T47D (cell line): ENCODE measurements around the gene PCDHGC5.
A peak's percentile ranks its signal among the peaks of the same experiment; 100 is the strongest.

Experiments
- DNase-seq, 2 experiments: peaks; one replicate each; pipeline versions ENCODE4 v3.0.0 to v3.0.0-alpha.2; 2011 to 2012; ENCODE audit warnings: low read depth in 1 of 2, low spot score in 1 of 2
- JUND ChIP-seq: IDR thresholded peaks from 2 replicates; pipeline ENCODE4 v1.6.1; 2012; ENCODE audit warnings: low read depth
- in situ Hi-C: cut with HindIII; loops from 2 replicates; pipeline ENCODE4 v1.10.0; 2016; ENCODE audit warnings: low sequenced_read_pairs, low pct_unique_long_range_greater_than_20kb

The PCDHGC5 gene

GRCh38 chr5:141488591-141489561 is at the start of gene PCDHGC5:
Gene PCDHGC5, plus strand, starts transcription at chr5:141489081. Its CDS starts 160 bp downstream, at chr5:141489241.
- no peak for TF ChIP-seq JUND
- DNase-seq = no peak
- in situ Hi-C loops = no loop called here

- DNase-seq = peak in 1 of 2 experiments; percentile 89
- in situ Hi-C loops = no loop called here
- no peak for TF ChIP-seq JUND
Observed at GRCh38 chr5:141439411-141440141, 49.3 kb upstream of the PCDHGC5 start.

- in situ Hi-C loops = no loop called here
- no peak for DNase-seq
- TF ChIP-seq JUND = no peak
Observed at GRCh38 chr5:141440341-141440740, 48.5 kb upstream of the PCDHGC5 start.

GRCh38 chr5:141441571-141442170 is 47.2 kb upstream of the PCDHGC5 start:
- in situ Hi-C loops = no loop called here
- TF ChIP-seq JUND = no peak
- DNase-seq = no peak

GRCh38 chr5:141465351-141465750 is 23.5 kb upstream of the PCDHGC5 start:
- DNase-seq = no peak
- in situ Hi-C loops = no loop called here
- no peak for TF ChIP-seq JUND

- in situ Hi-C loops = no loop called here
- DNase-seq = peak; percentile 99
- no peak for TF ChIP-seq JUND
Observed at GRCh38 chr5:141475625-141476131, 13.2 kb upstream of the PCDHGC5 start, which contains the start of gene PCDHGC3. Gene PCDHGC3, plus strand, starts transcription at chr5:141475966. Its CDS starts 151 bp downstream, at chr5:141476117.

GRCh38 chr5:141476132-141476911 is 12.6 kb upstream of the PCDHGC5 start:
- in situ Hi-C loops = no loop called here
- no peak for TF ChIP-seq JUND
- DNase-seq = peak; percentile 70 to 83

- TF ChIP-seq JUND = no peak
- in situ Hi-C loops = no loop called here
- no peak for DNase-seq
Observed at GRCh38 chr5:141477044-141477575, 11.8 kb upstream of the PCDHGC5 start.

GRCh38 chr5:141477815-141478214 is 11.1 kb upstream of the PCDHGC5 start:
- no peak for DNase-seq
- in situ Hi-C loops = no loop called here
- no peak for TF ChIP-seq JUND

- no peak for TF ChIP-seq JUND
- DNase-seq = peak in 1 of 2 experiments; percentile 53
- in situ Hi-C loops = no loop called here
Observed at GRCh38 chr5:141478321-141478945, 10.4 kb upstream of the PCDHGC5 start.

- in situ Hi-C loops = no loop called here
- no peak for DNase-seq
- TF ChIP-seq JUND = no peak
Observed at GRCh38 chr5:141479776-141480175, 9.1 kb upstream of the PCDHGC5 start.
